ENCODE measurements around the gene SSTR4.

GRCh38 chr20:23061734-23062561 lies 26.8 kb downstream of the SSTR4 start:
- 0 out of 2 replicates have a peak, but pooled peaks have one; percentile 14 for TF ChIP-seq CTCF (IDR thresholded peaks at IDR 0.05)
- no peak for TF ChIP-seq RORB (CRISPR knock-in tag; IDR thresholded peaks at IDR 0.05)

All from WTC11 (cell line).